Activated CD8-positive, alpha-beta memory T cell treated with anti-CD3 and anti-CD28 coated beads, Interleukin-2, amount 50 U/mL, for 1 hour (primary cell): ENCODE measurements around the gene ATP5PD.
"Not testable (repeated sequence)": the region's sequence is repeated elsewhere in the genome, so short reads cannot be mapped to it uniquely, and the experiment has no call there.

Experiments
- DNase-seq: peaks from one replicate; pipeline ENCODE4 v3.0.0-alpha.2; 2020; ENCODE audit errors: extremely low read depth

The ATP5PD gene

DNA sequence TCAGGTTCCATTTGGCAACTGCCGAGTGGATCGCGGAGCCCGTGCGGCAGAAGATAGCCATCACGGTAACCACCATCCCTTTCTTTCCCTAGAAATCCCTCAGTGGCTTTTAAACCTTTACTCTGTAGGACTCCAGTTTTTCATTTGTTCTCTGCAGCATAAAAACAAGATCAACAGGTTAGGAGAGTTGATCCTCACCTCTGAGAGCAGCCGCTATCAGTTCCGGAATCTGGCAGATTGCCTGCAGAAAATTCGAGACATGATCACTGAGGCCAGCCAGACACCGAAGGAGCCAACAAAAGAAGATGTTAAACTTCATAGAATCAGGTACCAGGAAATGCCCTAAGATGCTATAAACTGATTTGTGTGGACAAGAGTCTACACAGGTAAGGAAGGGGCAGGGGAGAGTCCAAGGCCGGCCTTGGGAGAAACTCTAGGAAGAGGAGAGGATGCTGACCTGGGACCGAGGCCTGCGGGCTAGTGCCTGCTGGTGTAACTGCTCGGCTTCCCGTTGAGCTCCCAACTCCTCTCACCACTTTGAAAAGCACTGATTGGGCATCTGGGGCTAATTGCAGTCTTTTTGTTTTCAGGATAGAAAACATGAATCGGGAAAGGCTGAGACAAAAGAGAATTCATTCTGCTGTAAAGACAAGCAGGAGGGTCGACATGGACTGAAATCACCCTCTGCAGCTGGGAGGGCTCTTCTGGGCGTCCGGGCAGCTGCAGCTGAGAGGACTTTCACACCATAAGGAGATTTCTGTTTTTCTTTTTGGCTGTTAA is 26.2 kb downstream of the ATP5PD start:
- no peak for DNase-seq

DNA sequence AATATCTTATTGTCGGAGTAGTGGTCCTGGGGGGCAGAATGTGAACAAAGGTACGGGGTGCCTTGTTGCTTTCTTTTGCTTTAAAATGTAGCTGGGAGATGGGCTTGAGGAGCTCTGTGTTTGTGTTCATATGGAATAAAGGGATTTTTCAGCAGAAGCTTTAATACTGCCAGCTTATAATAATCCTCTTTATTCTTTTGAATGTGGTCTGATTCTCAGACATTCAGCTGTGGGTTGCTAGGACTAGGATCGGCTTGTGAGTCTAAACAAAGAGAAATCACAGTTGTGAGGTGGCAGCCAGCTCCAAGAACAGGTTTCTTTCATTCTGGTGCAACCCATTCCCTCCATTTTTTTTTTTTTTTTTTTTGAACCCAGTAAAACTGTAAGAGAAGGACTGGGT is 27.1 kb downstream of the ATP5PD start:
- DNase-seq = no peak

DNA sequence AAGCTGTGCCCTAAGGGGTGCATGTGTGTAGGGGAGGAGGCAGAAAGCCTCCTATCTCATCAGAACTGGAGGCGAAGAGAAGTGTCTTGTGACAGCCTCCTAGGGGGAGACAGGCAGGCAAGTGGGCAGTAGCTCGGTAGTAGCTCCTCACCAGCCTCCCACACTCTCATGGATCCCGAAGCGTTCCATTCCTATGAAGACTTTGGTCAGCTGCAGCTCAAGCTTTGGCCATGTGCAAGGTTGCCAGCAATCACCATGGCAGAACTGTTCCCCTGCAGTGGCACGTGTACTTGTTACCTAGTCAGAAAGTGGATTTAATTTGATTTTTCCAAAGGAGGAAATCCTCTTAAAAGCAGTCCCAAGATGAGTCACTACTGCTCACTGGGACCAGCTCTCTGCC is 27.6 kb downstream of the ATP5PD start:
- DNase-seq = no peak

DNA sequence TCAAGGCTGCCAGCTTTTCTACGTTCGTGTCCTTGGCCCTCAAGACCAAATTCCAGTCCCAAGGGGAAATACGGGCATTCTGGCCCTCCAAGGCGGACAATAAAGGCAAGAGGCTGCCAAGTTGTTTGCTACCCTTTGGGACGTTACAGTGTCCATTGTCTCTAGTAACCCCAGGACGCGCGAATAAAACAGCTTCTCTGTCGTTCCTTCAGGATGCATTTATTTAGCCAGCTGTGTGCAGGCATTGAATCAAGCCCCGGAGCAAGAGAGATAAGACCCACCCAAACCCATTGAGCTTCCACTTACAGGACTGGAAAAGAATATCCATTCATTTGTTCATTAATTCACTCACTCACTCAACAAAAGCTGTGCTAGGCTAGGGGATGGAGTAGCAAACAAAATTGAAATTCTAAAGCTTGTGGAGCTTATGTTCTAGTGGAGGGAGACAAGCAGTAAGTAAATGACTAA is 33.6 kb downstream of the ATP5PD start:
- DNase-seq = no peak

DNA sequence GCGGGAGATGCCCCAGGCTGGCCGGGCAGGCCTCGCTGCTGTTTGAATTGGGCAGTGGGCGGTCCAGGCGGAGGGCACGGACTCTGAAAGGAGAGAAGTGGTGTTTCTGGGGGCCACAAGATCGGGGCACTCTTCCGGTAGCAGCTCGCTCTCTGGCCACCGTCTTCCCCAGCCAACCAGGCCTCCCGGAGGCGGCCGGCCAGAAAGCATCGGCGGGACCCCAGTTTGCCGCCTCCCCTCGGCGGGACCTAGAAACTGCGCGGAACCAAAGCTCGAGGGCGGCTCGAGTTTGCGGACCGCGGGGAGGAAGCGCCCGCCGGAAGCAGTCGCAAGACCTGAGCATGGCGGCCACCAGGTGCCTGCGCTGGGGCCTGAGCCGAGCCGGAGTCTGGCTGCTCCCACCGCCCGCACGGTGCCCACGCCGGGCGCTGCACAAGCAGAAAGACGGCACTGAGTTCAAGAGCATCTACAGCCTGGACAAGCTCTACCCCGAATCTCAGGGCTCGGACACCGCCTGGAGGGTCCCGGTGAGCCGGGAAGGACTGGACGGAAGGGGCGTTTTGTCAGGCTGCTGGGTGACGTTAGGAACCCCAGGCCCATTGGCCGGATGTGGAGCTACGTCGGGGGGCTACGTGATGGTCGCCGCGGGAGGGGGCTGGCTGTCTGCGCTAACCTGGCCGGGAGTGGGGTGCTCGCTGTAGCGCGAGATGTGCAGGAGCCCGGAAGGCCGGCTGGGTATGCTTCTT is 34.2 kb downstream of the ATP5PD start, which contains the start of gene MRPL58:
TSS of gene MRPL58 (plus strand) at position 325 of the 746 bp plus-strand sequence. CDS start at position 342, 17 bp downstream.
- peak; percentile 54 for DNase-seq

DNA sequence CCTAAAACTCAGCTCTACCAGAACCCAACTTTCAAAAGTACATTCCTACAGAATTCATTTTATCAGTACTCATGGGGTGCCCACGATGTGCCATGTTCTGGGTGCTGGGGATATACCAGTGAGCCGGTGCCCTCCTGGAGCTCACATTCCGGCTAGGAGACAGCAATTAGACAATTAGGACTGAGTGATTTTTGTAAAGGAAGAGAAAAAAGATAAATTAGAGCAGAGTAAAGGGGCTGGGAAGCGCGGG is 34.7 kb downstream of the ATP5PD start:
- DNase-seq = no peak

DNA sequence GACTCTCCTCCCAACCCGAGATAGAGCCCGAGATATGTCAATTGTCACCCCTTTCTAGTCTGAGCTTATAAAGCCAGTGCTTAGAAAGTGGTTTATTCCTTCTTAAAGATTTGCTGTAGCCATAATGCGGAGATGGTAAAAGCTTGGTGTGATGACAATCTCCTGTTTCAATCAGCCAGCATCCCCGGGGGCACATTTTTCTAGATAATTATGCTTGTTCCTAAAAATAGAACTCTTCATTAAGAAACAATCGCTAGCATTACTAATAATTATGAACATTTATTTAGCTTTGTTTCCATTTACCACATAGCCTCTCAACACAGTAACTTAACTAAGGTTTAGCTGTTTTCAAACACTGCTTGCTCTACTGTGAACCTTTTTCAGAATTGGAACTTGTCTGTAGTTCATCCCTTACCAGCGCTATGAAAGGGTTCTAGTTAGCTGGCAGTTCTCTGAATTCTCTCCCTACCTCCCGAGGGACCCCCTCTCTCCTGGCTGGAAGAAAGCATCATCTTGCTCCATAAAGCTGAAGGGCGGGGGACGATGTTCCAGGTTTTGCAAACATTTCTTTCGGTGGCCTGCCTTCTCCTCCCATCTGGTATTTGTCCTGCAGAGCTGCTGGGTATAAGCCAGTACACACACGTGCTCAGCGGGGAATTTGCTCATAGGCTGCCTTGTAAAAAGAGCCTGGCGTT is 35.2 kb downstream of the ATP5PD start:
- no peak for DNase-seq

DNA sequence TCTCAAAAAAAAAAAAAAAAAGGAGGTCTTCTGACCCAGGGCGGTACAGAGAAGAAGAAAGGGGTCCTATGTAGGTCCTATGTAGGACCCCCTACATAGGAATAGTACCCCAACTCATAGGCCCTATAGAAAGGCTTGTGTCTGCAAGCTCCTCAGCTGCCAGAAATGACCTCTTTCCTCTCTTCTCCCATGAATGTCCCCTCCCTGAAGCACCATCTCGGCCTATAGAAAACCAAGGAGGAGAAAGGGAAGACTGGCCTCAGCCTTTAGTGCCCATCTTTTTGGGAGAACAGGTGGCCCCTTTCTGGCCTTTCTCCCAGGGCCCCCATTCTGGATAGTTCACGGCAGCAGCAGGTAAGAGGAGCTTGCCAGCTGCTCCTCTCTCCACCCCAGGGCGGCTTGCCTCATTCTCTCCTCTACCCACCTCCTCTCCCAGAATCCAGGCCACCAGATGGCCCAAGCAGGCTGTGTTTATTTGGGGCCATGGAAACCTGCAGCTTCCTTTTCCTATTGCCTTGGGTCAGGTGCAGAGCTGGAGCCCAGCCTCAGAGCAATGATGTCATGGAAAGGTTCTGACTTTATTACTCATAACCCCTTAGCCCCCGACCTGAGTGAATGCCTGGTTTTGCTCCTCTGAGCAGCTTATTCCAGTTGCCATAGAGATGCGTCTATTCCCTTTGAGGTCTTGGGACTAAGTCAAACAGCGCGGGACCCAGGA is 35.9 kb downstream of the ATP5PD start:
- no peak for DNase-seq

DNA sequence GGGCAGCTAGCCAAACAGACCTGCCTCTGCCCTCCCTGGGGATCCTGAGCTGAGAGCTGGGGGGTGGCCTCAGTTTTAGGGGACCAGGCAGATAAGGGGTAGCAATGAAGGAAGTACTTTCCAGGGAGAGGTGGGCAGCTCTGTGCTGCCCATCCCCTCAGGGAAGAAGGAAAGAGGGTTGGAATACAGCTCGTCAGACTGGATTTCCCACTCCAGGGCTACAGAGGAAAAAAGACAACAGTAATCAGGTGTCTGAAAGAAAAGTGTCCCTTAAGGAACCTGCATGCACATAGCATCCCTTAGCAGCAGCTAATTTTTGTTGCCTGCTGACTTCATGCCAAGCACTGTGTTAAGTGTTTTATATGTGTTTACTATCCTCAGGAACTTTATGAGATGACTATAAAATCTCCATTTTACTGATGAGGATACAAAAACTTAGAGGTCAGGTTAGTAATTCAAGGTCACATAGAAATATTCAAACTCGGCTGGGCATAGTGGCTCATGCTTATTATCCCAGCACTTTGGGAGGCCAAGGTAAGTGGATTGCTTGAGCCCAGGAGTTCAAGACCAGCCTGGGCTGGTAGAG is 37.5 kb downstream of the ATP5PD start:
- DNase-seq = no peak

DNA sequence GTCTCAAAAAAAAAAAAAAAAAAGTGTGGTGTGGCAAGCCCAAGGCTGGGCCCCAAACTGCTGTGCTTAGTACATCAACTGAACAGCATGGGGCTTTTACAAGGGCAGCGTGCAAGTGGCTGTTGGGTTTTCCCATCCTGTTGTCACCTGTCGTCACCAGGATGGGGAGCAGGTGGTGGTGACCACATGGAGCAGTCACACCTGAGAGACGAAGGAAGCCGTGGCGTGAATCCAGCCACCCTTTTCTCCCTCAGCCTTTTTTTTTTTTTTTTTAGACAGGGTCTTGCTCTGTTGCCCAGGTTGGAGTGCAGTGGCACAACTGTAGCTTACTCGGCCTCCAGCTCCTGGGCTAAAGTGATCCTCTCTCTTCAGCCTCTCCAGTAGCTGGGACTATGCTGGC is 38.4 kb downstream of the ATP5PD start:
- no peak for DNase-seq

DNA sequence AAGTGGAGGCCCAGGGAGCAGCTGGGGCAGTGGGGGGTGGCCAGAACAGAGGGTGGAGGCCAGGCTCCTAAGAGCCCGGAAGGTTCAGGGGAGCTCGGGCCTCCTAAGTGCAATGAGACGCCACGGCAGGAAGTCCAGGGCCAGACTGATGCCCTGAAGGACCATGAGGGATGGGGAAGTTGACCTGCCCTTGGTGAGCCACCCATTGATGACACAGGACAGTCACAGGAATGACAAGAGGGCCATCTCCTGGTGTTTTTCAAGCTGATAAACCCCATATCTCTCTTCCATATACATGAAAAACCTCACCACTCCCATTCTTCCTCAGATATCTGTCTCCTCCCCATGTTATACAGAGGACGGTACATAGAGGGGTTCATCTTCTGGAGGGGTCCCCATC is 40.1 kb downstream of the ATP5PD start:
- no peak for DNase-seq

DNA sequence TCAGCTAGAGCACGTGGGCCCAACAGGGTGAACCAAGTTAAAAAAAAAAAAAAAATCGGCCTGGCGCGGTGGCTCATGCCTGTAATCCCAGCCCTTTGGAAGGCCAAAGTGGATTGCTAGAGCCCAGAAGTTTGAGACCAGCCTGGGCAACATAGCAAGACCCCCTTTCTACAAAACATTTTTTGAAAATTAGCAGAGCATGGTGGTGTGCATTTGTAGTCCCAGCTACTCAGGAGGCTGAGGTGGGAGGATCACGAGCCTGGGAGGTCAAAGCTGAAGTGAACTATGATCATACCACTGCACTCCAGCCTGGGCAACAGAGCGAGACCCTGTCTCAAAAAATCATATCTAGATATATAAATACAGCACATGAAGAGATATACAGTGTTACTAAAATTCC is 40.7 kb downstream of the ATP5PD start:
- DNase-seq = not testable (repeated sequence)

DNA sequence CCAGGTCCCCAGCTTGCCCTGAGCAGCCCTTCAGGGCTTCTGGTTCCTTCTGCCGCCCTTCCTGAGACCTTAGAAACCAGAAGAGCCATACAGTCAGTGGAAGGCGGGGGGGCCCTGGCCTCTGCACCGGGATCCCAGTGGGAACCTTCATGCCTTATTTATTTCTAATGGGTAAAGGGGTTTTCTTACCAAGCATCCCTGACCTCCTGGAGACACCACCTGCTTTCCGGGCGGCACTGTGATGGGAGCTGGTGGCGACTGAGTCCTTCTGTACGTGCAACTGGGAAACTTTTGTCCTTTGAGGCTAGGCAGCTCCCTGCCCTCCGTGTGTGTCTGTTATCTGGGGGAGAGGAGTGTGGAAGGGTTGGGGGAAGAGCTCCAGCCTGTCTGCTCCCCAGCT is 41.5 kb downstream of the ATP5PD start:
- DNase-seq = no peak

DNA sequence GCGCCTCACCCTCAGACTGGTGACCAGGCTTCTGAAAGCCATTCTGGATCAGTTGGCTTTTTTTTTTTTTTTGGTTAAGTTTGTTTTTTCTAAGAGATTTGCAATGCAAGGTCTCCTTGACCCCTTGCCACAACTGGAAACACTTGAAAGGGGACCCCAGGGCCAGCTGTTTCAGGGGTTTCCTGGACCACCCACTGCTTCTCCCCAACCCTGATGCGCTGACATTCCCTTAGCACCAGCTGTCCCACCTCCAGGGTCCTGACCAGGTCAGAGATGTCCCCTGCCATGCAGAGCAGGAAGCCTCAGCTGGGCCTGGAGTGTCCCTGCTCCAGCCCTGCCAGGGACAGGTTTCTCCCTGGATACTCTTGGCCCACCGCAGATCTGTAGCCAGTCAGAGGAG is 42.4 kb downstream of the ATP5PD start:
- DNase-seq = no peak

DNA sequence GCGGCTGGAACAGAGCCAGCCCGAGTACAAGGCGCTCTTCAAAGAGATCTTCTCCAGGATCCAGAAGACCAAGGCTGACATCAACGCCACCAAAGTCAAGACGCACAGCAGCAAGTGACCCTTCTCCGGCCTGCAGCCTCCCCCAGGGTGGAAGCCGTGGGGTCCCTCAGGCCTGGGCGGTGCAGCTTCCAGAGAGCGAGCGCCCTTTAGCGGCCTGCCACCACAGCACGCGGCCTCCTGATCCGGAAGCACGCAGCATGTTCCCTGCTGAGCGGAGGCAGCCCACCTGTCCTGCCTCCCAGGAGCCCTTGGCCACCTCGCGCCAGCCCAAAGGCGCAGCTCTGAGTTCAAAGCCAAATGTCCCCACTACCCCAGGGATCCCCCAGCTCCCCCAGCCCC is 42.8 kb downstream of the ATP5PD start:
- no peak for DNase-seq

DNA sequence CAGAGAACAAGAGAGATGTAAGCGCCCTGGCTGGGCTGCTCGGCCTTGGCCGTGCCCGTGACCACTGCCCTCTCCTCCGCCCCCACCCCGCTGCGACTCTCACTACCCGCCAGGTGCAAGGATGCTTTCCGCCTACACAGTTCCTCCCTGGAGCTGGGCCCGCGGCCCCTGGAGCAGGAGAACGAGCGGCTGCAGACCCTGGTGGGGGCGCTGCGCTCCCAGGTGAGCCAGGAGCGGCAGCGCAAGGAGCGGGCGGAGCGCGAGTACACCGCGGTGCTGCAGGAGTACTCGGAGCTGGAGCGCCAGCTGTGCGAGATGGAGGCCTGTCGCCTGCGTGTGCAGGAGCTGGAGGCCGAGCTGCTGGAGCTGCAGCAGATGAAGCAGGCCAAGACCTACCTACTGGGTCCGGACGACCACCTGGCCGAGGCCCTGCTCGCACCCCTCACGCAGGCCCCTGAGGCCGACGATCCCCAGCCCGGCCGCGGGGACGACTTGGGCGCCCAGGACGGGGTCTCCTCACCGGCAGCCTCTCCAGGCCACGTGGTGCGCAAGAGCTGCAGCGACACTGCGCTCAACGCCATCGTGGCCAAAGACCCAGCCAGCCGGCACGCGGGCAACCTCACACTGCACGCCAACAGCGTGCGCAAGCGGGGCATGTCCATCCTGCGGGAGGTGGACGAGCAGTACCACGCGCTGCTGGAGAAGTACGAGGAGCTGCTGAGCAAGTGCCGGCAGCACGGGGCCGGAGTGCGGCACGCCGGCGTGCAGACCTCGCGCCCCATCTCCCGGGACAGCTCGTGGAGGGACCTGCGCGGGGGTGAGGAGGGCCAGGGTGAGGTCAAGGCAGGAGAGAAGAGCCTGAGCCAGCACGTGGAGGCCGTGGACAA is 43.5 kb downstream of the ATP5PD start:
- DNase-seq = no peak

DNA sequence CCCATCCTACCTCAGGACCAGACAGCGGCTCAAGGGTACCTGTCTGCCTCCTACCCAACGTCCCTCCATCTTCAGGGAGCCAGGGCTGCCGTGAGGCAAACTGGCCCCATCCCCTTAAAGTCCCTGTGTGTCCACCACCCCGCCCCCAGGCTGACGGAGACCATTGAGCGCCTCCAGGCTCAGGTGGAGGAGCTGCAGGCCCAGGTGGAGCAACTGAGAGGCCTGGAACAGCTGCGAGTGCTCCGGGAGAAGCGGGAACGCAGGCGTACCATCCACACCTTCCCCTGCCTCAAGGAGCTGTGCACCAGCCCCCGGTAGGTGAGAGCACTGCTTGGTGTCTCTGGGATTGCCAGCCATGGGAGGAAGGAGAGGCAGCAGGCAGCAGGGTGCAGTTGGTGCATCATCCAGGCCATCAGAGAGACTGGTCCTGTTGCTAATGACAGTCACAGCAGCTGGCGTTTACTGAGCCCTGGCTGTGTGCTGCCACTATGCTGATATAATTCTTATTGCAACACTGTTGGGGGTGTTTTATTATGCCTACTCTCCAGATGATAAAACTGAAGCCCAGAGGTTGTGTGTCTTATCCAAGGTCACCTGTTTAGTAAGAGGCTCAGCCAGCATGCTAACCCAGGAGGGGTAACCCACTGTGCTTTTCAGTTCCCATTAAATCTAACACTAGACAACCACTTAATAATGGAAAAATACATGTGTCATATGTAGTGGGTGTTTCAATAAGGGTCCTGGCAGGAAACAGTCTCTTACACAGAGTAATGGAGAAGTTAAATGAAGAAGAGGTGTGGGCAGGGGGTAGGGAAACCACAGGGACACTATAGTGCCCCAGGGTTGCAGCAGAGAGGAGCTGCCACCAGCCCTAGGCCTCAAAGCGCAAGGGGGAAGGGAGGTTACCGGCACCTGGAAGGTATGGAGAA is 44.6 kb downstream of the ATP5PD start:
- no peak for DNase-seq

DNA sequence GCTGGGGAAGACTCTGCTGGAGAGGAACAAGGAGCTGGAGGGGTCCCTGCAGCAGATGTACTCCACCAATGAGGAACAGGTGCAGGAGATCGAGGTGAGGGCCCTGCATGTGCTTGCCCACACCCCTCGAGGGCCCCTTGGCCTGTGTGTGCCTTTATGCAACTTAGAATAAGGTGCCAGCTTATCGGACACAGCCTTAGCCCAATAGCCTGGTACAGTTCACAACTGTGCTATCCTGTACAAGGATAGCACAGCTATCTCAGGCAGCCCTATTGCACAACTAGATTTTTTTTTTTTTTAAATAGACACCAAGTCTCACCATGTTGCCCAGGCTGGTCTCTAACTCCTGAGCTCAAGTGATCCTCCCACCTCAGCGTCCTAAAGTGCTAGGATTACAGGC is 47.2 kb downstream of the ATP5PD start:
- DNase-seq = no peak

DNA sequence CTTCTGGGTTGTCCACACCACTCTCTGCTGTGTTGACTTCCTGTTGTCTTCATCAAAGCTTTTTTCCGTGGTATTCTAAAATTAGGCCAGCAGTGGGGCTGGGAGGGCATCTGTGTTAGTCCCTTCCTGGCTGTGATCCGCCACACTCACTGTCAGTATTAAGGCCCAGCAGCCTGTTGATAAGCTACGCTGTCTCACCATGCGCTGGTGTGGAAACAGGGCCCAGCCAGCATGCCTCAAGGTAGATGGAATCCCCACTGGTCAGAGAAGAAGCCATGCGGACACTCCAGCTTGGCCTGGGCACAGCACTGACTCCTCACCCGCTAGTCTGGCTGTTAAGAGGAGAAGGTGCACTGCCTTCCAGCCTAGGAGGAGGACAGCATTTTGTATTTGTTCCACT is 48.0 kb downstream of the ATP5PD start:
- DNase-seq = no peak

DNA sequence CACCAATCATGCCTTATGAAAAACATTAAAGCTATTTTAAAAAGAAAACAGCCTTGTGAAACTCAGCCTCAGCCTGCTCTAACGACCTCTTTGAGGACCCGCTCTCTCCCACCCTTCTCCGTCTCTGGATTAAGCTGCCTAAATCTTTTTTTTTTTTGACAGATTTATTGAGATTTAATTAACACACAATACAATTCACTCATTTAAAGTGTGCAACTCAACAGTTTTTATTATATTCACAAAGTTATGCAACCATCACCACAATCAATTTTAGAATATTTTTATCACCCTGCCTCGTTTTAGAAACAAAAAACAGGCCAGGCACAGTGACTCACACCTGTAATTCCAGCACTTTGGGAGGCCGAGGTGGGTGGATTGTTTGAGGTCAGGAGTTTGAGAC is 50.9 kb downstream of the ATP5PD start:
- no peak for DNase-seq
